GM12878 (cell line): ENCODE results near the gene ASGR1. TPM values are rescaled to one million over a fixed set of nuclear protein-coding genes. Genes with fewer than 3 reads are reported as not detected.

Experiments used
- ATAC-seq: fragments of 200-7000 bp; cut with Tn5 transposase; 3 replicates; pipeline ENCODE4 v1.9.1; 2020; ENCODE audit warnings: mild to moderate bottlenecking, moderate library complexity
- BruUV-seq: library from RNA; stranded (reverse); fragments of 400-500 nt; replicated peaks from 2 replicates; lab custom pipeline; 2021; lab: Mats Ljungman, UMichigan
- CTCF ChIA-PET: fragments of 300-600 bp; sonication (Branson Sonifier 250); formaldehyde crosslinking; extraction: SDS; loops from one replicate; lab custom pipeline; 2021; ENCODE audit warnings: inconsistent platforms; lab: Yijun Ruan, JAX
- POLR2A ChIA-PET: fragments of 350-600 bp; formaldehyde crosslinking; extraction: SDS; loops from one replicate; lab custom pipeline; 2021; ENCODE audit warnings: inconsistent platforms; lab: Charles Lee
- RAD21 ChIA-PET: fragments of 300-600 bp; sonication (Branson Sonifier 250); formaldehyde crosslinking; loops from one replicate; lab custom pipeline; 2023; ENCODE audit warnings: antibody characterized with exemption; ENCODE audit not compliant: unreplicated experiment; lab: Charles Lee
- SMC1A ChIA-PET: fragments of 300-600 bp; sonication (Branson Sonifier 250); formaldehyde crosslinking; loops from one replicate; lab custom pipeline; 2023; ENCODE audit not compliant: unreplicated experiment, uncharacterized antibody; lab: Charles Lee
- DNase-seq: peaks from one replicate; pipeline ENCODE4 v3.0.0-alpha.2; 2011; ENCODE audit warnings: low read depth, low spot score
- FAIRE-seq: peaks from 3 replicates; lab custom pipeline; 2011; peaks lifted over from hg19 to GRCh38; lab: Jason Lieb, UNC
- H2AFZ ChIP-seq: 2 replicates; pipeline ENCODE4 v1.6.0; 2011; ENCODE audit warnings: low read depth, low read length, control low read depth; ENCODE audit not compliant: control insufficient read depth
- H3K27ac ChIP-seq: 2 replicates; pipeline ENCODE4 v1.5.1; 2011; ENCODE audit warnings: control low read depth; ENCODE audit not compliant: control insufficient read depth, insufficient read depth
- H3K27me3 ChIP-seq, 2 experiments: replicated peaks in 1 of 2; 2 replicates each; pipeline versions ENCODE4 v1.6.0 to v1.6.1; 2011; ENCODE audit warnings: low read length in 1 of 2; ENCODE audit not compliant: control insufficient read depth in 2 of 2, insufficient read depth in 2 of 2
- H3K36me3 ChIP-seq, 2 experiments: 2 replicates each; pipeline ENCODE4 v1.5.1; 2011; ENCODE audit warnings: low read length in 1 of 2; ENCODE audit not compliant: control insufficient read depth in 2 of 2, insufficient read depth in 2 of 2
- H3K4me1 ChIP-seq: 2 replicates; pipeline ENCODE4 v1.6.1; 2011; ENCODE audit warnings: mild to moderate bottlenecking, low read length, moderate library complexity, mixed read lengths; ENCODE audit not compliant: control insufficient read depth, insufficient read depth
- H3K4me2 ChIP-seq: 2 replicates; pipeline ENCODE4 v1.6.0; 2011; ENCODE audit warnings: control low read depth; ENCODE audit not compliant: control insufficient read depth, insufficient read depth
- H3K4me3 ChIP-seq: fragments of 200-600 bp; sonication (generic); 2 replicates; pipeline ENCODE4 v1.5.1; 2016
- H3K79me2 ChIP-seq: 2 replicates; pipeline ENCODE4 v1.6.0; 2011; ENCODE audit warnings: low read length; ENCODE audit not compliant: control insufficient read depth, insufficient read depth
- H3K9ac ChIP-seq: 2 replicates; pipeline ENCODE4 v1.8.0; 2011; ENCODE audit warnings: low read length, control low read depth, mixed read lengths; ENCODE audit not compliant: control insufficient read depth, insufficient read depth
- H3K9me3 ChIP-seq: replicated peaks from 3 replicates; pipeline ENCODE4 v1.5.1; 2011; ENCODE audit warnings: mild to moderate bottlenecking, low read length; ENCODE audit not compliant: control insufficient read depth, insufficient read depth
- H4K20me1 ChIP-seq: 2 replicates; pipeline ENCODE4 v1.6.0; 2011; ENCODE audit not compliant: control insufficient read depth, insufficient read depth
- HCFC1 ChIP-seq: fragments of 150-350 bp; IDR thresholded peaks from 2 replicates; pipeline ENCODE4 v1.6.1; 2014; ENCODE audit warnings: low read length
- KAT2A ChIP-seq: conservative IDR thresholded peaks from 2 replicates; pipeline ENCODE4 v1.6.1; 2011; ENCODE audit warnings: low read depth, low read length; ENCODE audit not compliant: control insufficient read depth
- MEF2B ChIP-seq: fragments of 450-650 bp; IDR thresholded peaks from 2 replicates; pipeline ENCODE4 v1.6.1; 2018; ENCODE audit warnings: mild to moderate bottlenecking, moderate library complexity; ENCODE audit not compliant: partially characterized antibody, poor library complexity, severe bottlenecking
- MYC ChIP-seq: IDR thresholded peaks from 2 replicates; pipeline ENCODE4 v1.6.1; 2011; ENCODE audit warnings: mild to moderate bottlenecking, low read length, moderate library complexity, inconsistent platforms; ENCODE audit not compliant: insufficient read depth, insufficient replicate concordance, insufficient read length, severe bottlenecking
- NFIC ChIP-seq: IDR thresholded peaks from 2 replicates; pipeline ENCODE4 v1.6.1; 2012; ENCODE audit warnings: low read depth, mild to moderate bottlenecking, inconsistent platforms, low read length, moderate library complexity
- NFYB ChIP-seq: IDR thresholded peaks from 2 replicates; pipeline ENCODE4 v1.6.1; 2011; ENCODE audit warnings: low read depth, mild to moderate bottlenecking, low read length, improper control_type of control experiment, moderate library complexity; ENCODE audit not compliant: insufficient read depth
- PAX5 ChIP-seq: IDR thresholded peaks from 2 replicates; pipeline ENCODE4 v1.6.1; 2011; ENCODE audit warnings: low read depth, low read length, borderline replicate concordance
- SIN3A ChIP-seq: IDR thresholded peaks from 2 replicates; pipeline ENCODE4 v1.6.1; 2012; ENCODE audit warnings: low read depth, low read length, improper control_type of control experiment
- SIX5 ChIP-seq: IDR thresholded peaks from 2 replicates; pipeline ENCODE4 v1.6.1; 2011; ENCODE audit warnings: mild to moderate bottlenecking, low read depth, low read length, moderate library complexity; ENCODE audit not compliant: severe bottlenecking
- STAT1 ChIP-seq: fragments of 450-650 bp; conservative IDR thresholded peaks from 2 replicates; pipeline ENCODE4 v1.6.1; 2014; ENCODE audit warnings: antibody characterized with exemption, mild to moderate bottlenecking
- ZNF274 ChIP-seq: IDR thresholded peaks from one replicate; pipeline ENCODE4 v1.8.0; 2011; ENCODE audit not compliant: insufficient read length, insufficient read depth
- WGBS: methylation state at CpG from one replicate; pipeline ENCODE4 v1.1.6; 2016; ENCODE audit warnings: low lambda C conversion rate; ENCODE audit not compliant: insufficient replicate concordance, insufficient coverage; ENCODE audit errors: missing lambda C conversion rate; 5-methylcytosine and 5-hydroxymethylcytosine counted together
- in situ Hi-C: fragments of 300-500 bp; cut with MboI; formaldehyde crosslinking; loops from 9 replicates; pipeline ENCODE4 v1.14.3; 2018; ENCODE audit warnings: mixed read lengths
- intact Hi-C: fragments of 100-400 bp; cut with micrococcal nuclease; formaldehyde crosslinking; loops from one replicate; pipeline ENCODE4 v1.14.2; 2022; ENCODE audit not compliant: unreplicated experiment
- polyA plus RNA-seq, 11 experiments: library from polyadenylated mRNA; depleted of rRNA in 4 of 11; unstranded in 6 of 11; stranded (reverse) in 5 of 11; fragments of >200 nt; fragmentation: Nextera tagmentation in 4 of 11; fragmentation: Illumina TruSeq in 1 of 11; extraction: Ambion mirVana in 4 of 11; extraction: Trizol in 1 of 11; gene quantifications; 1 replicate in 1 of 11; 2 replicates in 10 of 11; pipeline versions ENCODE4 v1.2.1 to v1.2.3, GENCODE V29; 2011 to 2016; ENCODE audit warnings: inconsistent platforms in 2 of 11, missing spikeins in 2 of 11, low read depth in 1 of 11
- total RNA-seq, 4 experiments: library from RNA; depleted of rRNA in 3 of 4; stranded (reverse); fragments of >200 nt in 3 of 4; fragmentation: Illumina TruSeq in 1 of 4; extraction: Trizol in 1 of 4; gene quantifications; 2 replicates each; pipeline versions ENCODE4 v1.2.1 to v1.2.3, GENCODE V29; 2013 to 2021
- TF ChIP-seq, protein P1 (sequence below): fragments of 450-650 bp; conservative IDR thresholded peaks from 2 replicates; pipeline ENCODE4 v1.6.1; 2017; ENCODE audit warnings: mild to moderate bottlenecking, moderate library complexity
- TF ChIP-seq, protein P2 (sequence below): IDR thresholded peaks from 2 replicates; pipeline ENCODE4 v1.6.1; 2011; ENCODE audit warnings: mild to moderate bottlenecking, low read depth, low read length, moderate library complexity; ENCODE audit not compliant: insufficient replicate concordance

Gene ASGR1
- total and polyA plus RNA-seq, 10 of the 15 experiments (the other 5 are each of a cell fraction or from before 2014, with no cell fraction given): 0.06 to 0.34 (median 0.14) TPM; not detected in 6

DNA sequence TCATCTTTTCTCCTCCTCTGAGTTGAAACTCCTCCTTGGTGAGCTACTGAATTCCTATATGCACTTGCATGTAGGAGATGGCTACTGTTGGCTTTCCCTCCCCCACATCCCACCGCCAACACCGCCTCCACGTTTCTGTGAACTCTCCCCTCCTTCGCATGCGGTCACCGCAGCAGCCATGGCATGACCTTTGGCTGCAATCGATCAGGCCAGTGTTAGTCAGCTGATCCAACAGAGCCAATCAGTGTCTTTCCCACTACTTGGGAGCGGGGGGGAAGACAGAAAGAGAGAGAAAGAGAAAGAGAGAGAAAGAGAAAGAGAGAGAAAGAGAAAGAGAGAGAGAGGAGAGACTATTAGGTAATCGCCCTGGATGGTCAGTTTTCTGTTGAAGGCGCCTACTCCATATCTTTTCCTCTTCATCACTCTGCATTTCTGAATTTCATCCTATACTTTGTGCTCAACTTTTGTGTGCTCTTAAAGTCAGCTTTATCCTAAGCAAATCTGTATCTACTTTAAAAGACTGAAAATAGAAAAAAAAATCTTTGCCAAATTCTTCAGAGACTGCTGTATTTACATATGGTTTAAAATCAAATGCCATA, 22.7 kb downstream of the ASGR1 start:
- Histone ChIP-seq H3K9ac (no peak overlapping the region), H3K4me2 (no peak overlapping the region), H2AFZ (no peak overlapping the region), H3K36me3 (no peaks in the 10 kb centered on the region), H3K27me3 (no peaks in the 10 kb centered on the region; a peak in 2 of 4 replicates), H3K4me1 (no peaks in the 10 kb centered on the region), H3K79me2 (no peaks in the 10 kb centered on the region), H4K20me1 (no peaks in the 10 kb centered on the region), H3K27ac (no peak overlapping the region), H3K4me3 (no peak overlapping the region), H3K9me3 (no peaks in the 10 kb centered on the region)
- ChIA-PET SMC1A (interaction anchor here (0.6 kb wide), 1 partner anchor 58 kb away, joined by 4 read pairs; no protein-coding TSS in a partner anchor), CTCF (interaction anchor here (1.8 kb wide), 1 partner anchor 20 kb away, joined by 6 read pairs; no protein-coding TSS in a partner anchor), POLR2A (no interaction called here), RAD21 (no interaction called here)
- TF ChIP-seq HCFC1 (no peak), SIX5 (no peak), STAT1 (no peak), NFYB (0 out of 2 replicates have a peak, but pooled peaks have one; percentile 8)
- 64% methylated on average over 10 of the region's 10 CpGs for WGBS
- no peak for ATAC-seq
- in situ Hi-C loops (no loop called here), intact Hi-C loops (no loop called here)
- BruUV-seq: no TSS peak
- no peak for DNase-seq
- no peak for FAIRE-seq

DNA sequence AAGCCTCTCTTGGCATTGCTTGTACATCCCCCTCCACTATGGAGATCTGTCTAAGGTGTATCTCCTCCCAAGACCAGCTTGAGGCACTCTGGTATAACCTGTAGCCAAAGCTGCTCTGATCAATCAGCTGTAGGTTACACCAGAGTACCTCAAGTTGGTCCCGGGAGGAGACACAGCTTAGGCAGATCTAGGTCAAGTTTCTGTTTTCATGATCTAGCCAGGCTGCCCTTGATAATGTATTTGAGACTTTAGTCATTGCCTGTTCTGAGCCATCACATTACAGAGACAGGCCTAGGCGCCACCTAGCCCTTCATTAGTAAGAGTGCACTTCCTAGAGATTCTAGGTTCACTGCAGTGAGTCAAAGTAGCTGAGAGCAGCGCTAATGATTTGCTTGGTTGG, 31.4 kb downstream of the ASGR1 start:
- H3K79me2 ChIP-seq: no peaks in the 10 kb centered on the region
- ChIA-PET SMC1A (interaction anchor here (0.7 kb wide), 1 partner anchor 10 kb away, joined by 3 read pairs; no protein-coding TSS in a partner anchor), POLR2A (interaction anchor here (0.5 to 0.6 kb wide), 2 partner anchors 50 to 369 kb away, joined by 3 read pairs; no protein-coding TSS in a partner anchor), CTCF (interaction anchor here (0.9 to 1.3 kb wide), 2 partner anchors 11 to 102 kb away, joined by 3 to 4 read pairs; no protein-coding TSS in a partner anchor), RAD21 (no interaction called here)
- H2AFZ ChIP-seq: no peak overlapping the region
- H3K36me3 ChIP-seq: no peaks in the 10 kb centered on the region
- WGBS: 15% methylated on average over 3 of the region's 3 CpGs
- H3K9ac ChIP-seq: no peak overlapping the region
- DNase-seq (no peak), FAIRE-seq (no peak), ATAC-seq (peak; percentile 41)
- no peak overlapping the region for H3K4me2 ChIP-seq
- no peaks in the 10 kb centered on the region for H3K4me1 ChIP-seq
- no peak overlapping the region for H3K4me3 ChIP-seq
- intact Hi-C loops: no loop called here
- no peaks in the 10 kb centered on the region for H3K9me3 ChIP-seq
- in situ Hi-C loops: no loop called here
- H4K20me1 ChIP-seq: no peaks in the 10 kb centered on the region
- no peak overlapping the region for H3K27ac ChIP-seq
- no TSS peak for BruUV-seq
- H3K27me3 ChIP-seq: no peaks in the 10 kb centered on the region
- TF ChIP-seq NFIC (no peak), MEF2B (no peak), SIN3A (no peak), ZNF274 (no peak), MYC (no peak), KAT2A (no peak), PAX5 (no peak)
- TF ChIP-seq, protein P1, sequence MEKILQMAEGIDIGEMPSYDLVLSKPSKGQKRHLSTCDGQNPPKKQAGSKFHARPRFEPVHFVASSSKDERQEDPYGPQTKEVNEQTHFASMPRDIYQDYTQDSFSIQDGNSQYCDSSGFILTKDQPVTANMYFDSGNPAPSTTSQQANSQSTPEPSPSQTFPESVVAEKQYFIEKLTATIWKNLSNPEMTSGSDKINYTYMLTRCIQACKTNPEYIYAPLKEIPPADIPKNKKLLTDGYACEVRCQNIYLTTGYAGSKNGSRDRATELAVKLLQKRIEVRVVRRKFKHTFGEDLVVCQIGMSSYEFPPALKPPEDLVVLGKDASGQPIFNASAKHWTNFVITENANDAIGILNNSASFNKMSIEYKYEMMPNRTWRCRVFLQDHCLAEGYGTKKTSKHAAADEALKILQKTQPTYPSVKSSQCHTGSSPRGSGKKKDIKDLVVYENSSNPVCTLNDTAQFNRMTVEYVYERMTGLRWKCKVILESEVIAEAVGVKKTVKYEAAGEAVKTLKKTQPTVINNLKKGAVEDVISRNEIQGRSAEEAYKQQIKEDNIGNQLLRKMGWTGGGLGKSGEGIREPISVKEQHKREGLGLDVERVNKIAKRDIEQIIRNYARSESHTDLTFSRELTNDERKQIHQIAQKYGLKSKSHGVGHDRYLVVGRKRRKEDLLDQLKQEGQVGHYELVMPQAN: no peak
- TF ChIP-seq, protein P2, sequence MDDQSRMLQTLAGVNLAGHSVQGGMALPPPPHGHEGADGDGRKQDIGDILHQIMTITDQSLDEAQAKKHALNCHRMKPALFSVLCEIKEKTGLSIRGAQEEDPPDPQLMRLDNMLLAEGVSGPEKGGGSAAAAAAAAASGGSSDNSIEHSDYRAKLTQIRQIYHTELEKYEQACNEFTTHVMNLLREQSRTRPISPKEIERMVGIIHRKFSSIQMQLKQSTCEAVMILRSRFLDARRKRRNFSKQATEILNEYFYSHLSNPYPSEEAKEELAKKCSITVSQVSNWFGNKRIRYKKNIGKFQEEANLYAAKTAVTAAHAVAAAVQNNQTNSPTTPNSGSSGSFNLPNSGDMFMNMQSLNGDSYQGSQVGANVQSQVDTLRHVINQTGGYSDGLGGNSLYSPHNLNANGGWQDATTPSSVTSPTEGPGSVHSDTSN: no peak
